ENCODE data around the gene WDR18.

WDR18 gene

DNA sequence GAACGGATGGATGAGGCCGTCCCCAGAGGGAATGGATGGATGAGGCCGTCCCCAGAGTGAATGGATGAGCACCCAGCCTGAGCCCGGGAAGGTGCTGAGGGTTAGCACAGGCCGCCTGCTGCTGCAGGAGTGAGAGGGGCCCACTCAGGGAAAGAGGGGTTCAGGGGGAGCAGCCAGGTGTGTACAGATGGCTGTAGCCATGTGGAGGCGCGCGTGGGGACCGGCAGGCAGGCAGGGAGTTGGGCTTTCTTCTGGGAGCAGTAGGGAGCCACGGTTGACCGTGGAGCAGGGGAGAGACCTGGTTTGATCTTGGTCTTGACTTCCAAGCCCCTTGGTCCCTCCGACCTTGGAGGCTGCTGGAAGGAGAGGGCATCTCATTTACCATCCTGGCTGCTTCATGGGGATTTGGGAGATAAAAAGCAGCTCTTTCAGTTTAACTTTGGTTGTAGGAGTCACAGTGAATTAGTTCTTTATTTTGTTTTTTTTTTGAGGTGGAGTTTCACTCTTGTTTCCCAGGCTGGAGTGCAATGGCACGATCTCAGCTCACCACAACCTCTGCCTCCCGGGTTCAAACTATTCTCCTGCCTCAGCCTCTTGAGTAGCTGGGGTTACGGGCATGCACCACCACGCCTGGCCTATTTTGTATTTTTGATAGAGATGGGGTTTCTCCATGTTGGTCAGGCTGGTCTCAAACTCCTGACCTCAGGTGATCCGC lies 33.6 kb upstream of the WDR18 start:
- in situ Hi-C loops (cut with MboI; ENCODE audit: low sequenced_read_pairs, unreplicated experiment) = no loop called here
- DNase-seq (ENCODE audit: low spot score) = no peak
- TF ChIP-seq, protein P1, sequence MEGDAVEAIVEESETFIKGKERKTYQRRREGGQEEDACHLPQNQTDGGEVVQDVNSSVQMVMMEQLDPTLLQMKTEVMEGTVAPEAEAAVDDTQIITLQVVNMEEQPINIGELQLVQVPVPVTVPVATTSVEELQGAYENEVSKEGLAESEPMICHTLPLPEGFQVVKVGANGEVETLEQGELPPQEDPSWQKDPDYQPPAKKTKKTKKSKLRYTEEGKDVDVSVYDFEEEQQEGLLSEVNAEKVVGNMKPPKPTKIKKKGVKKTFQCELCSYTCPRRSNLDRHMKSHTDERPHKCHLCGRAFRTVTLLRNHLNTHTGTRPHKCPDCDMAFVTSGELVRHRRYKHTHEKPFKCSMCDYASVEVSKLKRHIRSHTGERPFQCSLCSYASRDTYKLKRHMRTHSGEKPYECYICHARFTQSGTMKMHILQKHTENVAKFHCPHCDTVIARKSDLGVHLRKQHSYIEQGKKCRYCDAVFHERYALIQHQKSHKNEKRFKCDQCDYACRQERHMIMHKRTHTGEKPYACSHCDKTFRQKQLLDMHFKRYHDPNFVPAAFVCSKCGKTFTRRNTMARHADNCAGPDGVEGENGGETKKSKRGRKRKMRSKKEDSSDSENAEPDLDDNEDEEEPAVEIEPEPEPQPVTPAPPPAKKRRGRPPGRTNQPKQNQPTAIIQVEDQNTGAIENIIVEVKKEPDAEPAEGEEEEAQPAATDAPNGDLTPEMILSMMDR (IDR thresholded peaks at IDR 0.05; ENCODE audit: borderline replicate concordance, control extremely low read depth, extremely low read depth, insufficient read depth, missing control alignments) = no peak

DNA sequence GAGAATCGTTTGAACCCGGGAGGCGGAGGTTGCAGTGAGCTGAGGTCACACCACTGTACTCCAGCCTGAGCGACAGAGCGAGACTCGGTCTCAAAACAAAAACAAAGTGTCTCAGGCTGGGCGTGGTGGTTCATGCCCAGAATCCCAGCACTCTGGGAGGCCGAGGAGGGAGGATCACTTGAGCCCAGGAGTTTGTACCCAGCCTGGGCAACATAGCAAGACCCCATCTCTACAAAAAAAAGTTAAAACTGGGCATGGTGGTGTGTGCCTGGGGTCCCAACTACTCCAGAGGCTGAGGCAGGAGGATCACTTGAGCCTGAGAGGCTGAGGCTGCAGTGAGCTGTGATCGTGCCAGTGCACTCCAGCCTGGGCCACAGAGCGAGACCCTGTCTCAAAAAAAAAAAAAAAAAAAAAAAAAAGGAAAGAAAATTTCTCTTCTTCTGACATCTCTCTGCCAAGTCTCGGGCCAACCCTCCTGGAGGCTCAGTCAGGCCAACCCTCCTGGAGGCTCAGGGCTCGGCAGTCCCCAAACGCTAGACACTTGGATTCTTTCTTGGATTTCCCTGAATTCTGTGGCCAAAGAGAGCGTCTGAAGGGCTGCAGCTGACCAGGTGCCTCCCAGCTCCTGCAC lies 32.0 kb upstream of the WDR18 start:
- DNase-seq (ENCODE audit: low spot score) = no peak
- TF ChIP-seq, protein P1 (IDR thresholded peaks at IDR 0.05; ENCODE audit: borderline replicate concordance, control extremely low read depth, extremely low read depth, insufficient read depth, missing control alignments) = no peak
- in situ Hi-C loops (cut with MboI; ENCODE audit: low sequenced_read_pairs, unreplicated experiment) = no loop called here

DNA sequence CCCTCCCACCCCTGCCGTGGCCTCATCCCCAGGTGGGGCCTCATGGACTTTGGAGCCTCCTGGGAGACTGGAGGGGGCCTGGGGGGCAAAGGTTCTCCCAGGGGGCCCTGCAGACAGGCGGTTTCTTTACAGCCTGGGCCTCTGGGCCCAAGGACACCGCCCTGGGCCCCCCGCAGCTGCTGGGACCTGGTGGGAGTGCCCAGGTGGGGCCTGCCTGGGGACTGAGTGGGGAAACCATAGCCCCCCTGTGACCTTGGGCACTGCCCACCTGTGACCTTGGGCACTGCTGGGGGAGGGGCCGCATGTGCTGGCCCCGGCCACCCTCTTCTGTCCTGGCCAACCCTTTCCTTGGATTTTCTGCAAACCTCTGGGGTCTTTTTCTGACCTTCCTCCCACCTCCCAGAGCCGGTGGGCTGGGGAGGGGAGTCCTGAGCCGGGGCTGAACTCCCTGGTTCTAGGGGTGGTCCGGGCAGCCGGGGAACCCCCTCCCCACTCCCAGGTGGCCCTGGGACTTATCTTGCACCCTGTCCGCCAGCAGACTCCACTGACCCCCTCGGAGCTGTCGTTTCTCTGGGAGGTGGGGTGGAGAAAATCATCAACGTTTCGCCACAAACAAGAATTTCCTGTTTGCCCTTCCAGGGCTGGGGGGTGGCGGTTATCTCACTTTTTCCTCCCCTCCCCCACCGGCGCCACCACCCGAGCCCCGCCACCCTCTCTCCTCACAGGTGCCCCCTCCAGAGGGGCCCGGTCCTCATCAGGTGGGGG lies 31.3 kb upstream of the WDR18 start:
- TF ChIP-seq, protein P1 (IDR thresholded peaks at IDR 0.05; ENCODE audit: borderline replicate concordance, control extremely low read depth, extremely low read depth, insufficient read depth, missing control alignments) = no peak

DNA sequence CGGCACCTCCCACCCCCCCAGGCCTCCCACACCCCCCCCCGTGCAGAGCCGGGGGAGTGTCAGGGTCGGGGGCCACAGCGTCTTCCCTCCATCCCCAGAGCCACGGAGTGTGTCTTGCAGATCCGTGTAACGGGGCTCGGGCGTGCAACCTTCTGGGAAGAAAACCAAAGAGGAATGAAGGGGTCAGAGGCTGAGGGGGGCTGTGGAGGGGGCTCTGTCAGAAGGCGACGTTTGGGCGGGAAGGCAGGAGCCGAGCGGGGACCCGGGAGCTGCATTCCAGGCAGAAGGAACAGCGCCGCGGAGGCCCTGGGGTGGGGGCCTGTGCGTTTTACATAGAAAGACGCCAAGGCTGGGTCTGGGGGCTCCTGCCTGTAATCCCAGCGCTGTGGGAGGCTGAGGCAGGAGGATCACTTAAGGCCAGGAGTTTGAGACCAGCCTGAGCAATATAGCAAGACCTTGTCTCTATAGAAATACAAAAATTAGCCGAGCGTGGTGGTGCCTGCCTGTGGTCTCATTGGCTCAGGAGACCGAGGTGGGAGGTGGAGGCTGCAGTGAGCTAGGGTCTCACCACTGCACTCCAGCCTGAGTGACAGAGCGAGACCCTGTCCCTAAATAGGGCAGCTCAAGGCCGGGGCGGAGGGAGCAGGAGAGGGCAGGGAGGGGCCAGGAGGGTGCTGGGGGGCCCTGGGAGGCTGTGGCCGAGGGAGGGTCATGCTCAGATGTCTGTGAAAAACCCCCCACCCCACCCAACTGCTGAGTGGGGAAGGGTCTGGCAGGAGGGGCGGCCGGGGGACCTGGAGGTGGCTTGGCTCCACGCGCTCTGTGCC lies 30.5 kb upstream of the WDR18 start:
- no peak for DNase-seq (ENCODE audit: low spot score)
- TF ChIP-seq, protein P1 (IDR thresholded peaks at IDR 0.05; ENCODE audit: borderline replicate concordance, control extremely low read depth, extremely low read depth, insufficient read depth, missing control alignments) = no peak
- in situ Hi-C loops (cut with MboI; ENCODE audit: low sequenced_read_pairs, unreplicated experiment) = no loop called here

More for the DNA sequence above, 31.3 kb upstream of the WDR18 start:
- no peak for DNase-seq (ENCODE audit: low spot score)
- in situ Hi-C loops (cut with MboI; ENCODE audit: low sequenced_read_pairs, unreplicated experiment) = no loop called here

DNA sequence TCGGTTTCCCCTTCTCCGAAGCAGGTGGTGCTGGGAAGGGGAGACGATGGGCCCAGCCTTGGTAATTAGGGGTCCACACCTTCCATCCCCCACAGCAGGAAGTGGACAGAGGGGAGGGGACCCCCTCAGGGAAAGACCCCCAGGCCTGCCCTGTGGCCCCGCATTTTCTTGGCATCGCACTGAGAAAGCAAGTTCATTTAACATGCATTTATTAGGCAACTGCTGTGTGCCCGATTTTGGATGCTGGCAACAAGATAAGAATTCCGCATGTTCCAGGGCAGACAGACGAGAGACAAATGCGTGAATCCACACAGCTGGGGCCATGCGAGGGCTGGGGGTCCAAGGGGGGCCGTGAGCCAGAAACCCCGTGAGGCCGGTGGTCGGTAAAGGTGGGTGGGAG lies 29.9 kb upstream of the WDR18 start:
- no peak for DNase-seq (ENCODE audit: low spot score)
- TF ChIP-seq, protein P1 (IDR thresholded peaks at IDR 0.05; ENCODE audit: borderline replicate concordance, control extremely low read depth, extremely low read depth, insufficient read depth, missing control alignments) = no peak
- in situ Hi-C loops (cut with MboI; ENCODE audit: low sequenced_read_pairs, unreplicated experiment) = no loop called here

Data from GM13976 (cell line).